WTC11 (cell line): ENCODE data around the gene KRTAP5-7. TPM values are rescaled to one million over a fixed set of nuclear protein-coding genes. Genes with fewer than 3 reads are reported as not detected.

Experiments used
- ATAC-seq: fragments of 200-7000 bp; cut with Tn5 transposase; 2 replicates; pipeline ENCODE4 v1.10.0; 2021; ENCODE audit warnings: mild to moderate bottlenecking, moderate library complexity
- CTCF ChIA-PET: fragments of 300-600 bp; sonication (Branson Sonifier 250); formaldehyde crosslinking; loops from one replicate; lab custom pipeline; 2021; ENCODE audit warnings: antibody characterized with exemption; lab: Charles Lee
- POLR2A ChIA-PET: fragments of 350-600 bp; sonication (Branson Sonifier 250); formaldehyde crosslinking; loops from one replicate; lab custom pipeline; 2021; ENCODE audit warnings: antibody characterized with exemption; lab: Charles Lee
- DNase-seq: peaks from one replicate; pipeline ENCODE4 v3.0.0; 2021; ENCODE audit warnings: low spot score
- H3K27ac Mint-ChIP-seq: 2 replicates; pipeline ENCODE4 v1.8.0; 2021; ENCODE audit warnings: mixed read lengths
- H3K27me3 Mint-ChIP-seq: 2 replicates; pipeline ENCODE4 v1.8.0; 2021; ENCODE audit warnings: low read depth, mild to moderate bottlenecking, moderate library complexity, mixed read lengths
- H3K36me3 Mint-ChIP-seq: 2 replicates; pipeline ENCODE4 v1.8.0; 2021; ENCODE audit warnings: mixed read lengths
- H3K4me1 Mint-ChIP-seq: 2 replicates; pipeline ENCODE4 v1.8.0; 2022; ENCODE audit warnings: mixed read lengths
- H3K4me3 Mint-ChIP-seq: 2 replicates; pipeline ENCODE4 v1.8.0; 2021; ENCODE audit warnings: mild to moderate bottlenecking, moderate library complexity, mixed read lengths
- H3K9me3 Mint-ChIP-seq: 2 replicates; pipeline ENCODE4 v1.8.0; 2021; ENCODE audit warnings: mixed read lengths
- AR ChIP-seq: fragments of 250-450 bp; sonication (Bioruptor Pico); IDR thresholded peaks from 2 replicates; pipeline ENCODE4 v1.9.0; 2021; ENCODE audit warnings: mild to moderate bottlenecking
- E2F1 ChIP-seq: sonication (generic); formaldehyde crosslinking; IDR thresholded peaks from 2 replicates; pipeline ENCODE4 v1.8.0; 2022; ENCODE audit warnings: mild to moderate bottlenecking, missing genetic modification reagents
- E2F5 ChIP-seq: sonication (generic); formaldehyde crosslinking; IDR thresholded peaks from 2 replicates; pipeline ENCODE4 v1.8.1; 2022; ENCODE audit warnings: mild to moderate bottlenecking, moderate library complexity, missing genetic modification reagents
- HMGXB4 ChIP-seq: sonication (generic); formaldehyde crosslinking; IDR thresholded peaks from 2 replicates; pipeline ENCODE4 v1.8.1; 2023; ENCODE audit warnings: mild to moderate bottlenecking, moderate library complexity, missing genetic modification reagents
- MYBL2 ChIP-seq: sonication (generic); formaldehyde crosslinking; IDR thresholded peaks from 2 replicates; pipeline ENCODE4 v1.8.1; 2023; ENCODE audit warnings: mild to moderate bottlenecking, moderate library complexity, missing genetic modification reagents
- OVOL2 ChIP-seq: fragments of 250-450 bp; sonication (Bioruptor Pico); IDR thresholded peaks from 2 replicates; pipeline ENCODE4 v1.9.0; 2021; ENCODE audit warnings: mild to moderate bottlenecking, borderline replicate concordance
- PREB ChIP-seq: sonication (generic); formaldehyde crosslinking; IDR thresholded peaks from 2 replicates; pipeline ENCODE4 v1.8.1; 2022; ENCODE audit warnings: mild to moderate bottlenecking, missing genetic modification reagents, moderate library complexity, borderline replicate concordance
- PRRX2 ChIP-seq: fragments of 250-450 bp; sonication (Bioruptor Pico); IDR thresholded peaks from 2 replicates; pipeline ENCODE4 v1.8.0; 2021; ENCODE audit warnings: mild to moderate bottlenecking
- SMAD3 ChIP-seq: sonication (generic); formaldehyde crosslinking; IDR thresholded peaks from 2 replicates; pipeline ENCODE4 v1.8.0; 2022; ENCODE audit warnings: missing genetic modification reagents, mild to moderate bottlenecking, borderline replicate concordance
- SOX15 ChIP-seq: fragments of 250-450 bp; sonication (Bioruptor Pico); IDR thresholded peaks from 2 replicates; pipeline ENCODE4 v1.9.0; 2021; ENCODE audit warnings: mild to moderate bottlenecking
- TEAD1 ChIP-seq: sonication (generic); formaldehyde crosslinking; IDR thresholded peaks from 2 replicates; pipeline ENCODE4 v1.8.0; 2022; ENCODE audit warnings: mild to moderate bottlenecking, missing genetic modification reagents
- TEAD4 ChIP-seq: sonication (generic); formaldehyde crosslinking; IDR thresholded peaks from 2 replicates; pipeline ENCODE4 v1.8.0; 2022; ENCODE audit warnings: mild to moderate bottlenecking, missing genetic modification reagents
- TP53 ChIP-seq: sonication (generic); formaldehyde crosslinking; IDR thresholded peaks from 2 replicates; pipeline ENCODE4 v1.8.1; 2023; ENCODE audit warnings: mild to moderate bottlenecking, missing genetic modification reagents
- ZNF232 ChIP-seq: sonication (generic); formaldehyde crosslinking; IDR thresholded peaks from 2 replicates; pipeline ENCODE4 v1.8.0; 2022; ENCODE audit warnings: mild to moderate bottlenecking, missing genetic modification reagents
- ZNF317 ChIP-seq: sonication (generic); formaldehyde crosslinking; IDR thresholded peaks from 2 replicates; pipeline ENCODE4 v1.8.1; 2023; ENCODE audit warnings: low read depth, mild to moderate bottlenecking, moderate library complexity, missing genetic modification reagents, borderline replicate concordance
- ZNF416 ChIP-seq: fragments of 250-450 bp; sonication (Bioruptor Pico); IDR thresholded peaks from 2 replicates; pipeline ENCODE4 v1.9.0; 2021; ENCODE audit warnings: mild to moderate bottlenecking, inconsistent platforms
- ZNF425 ChIP-seq: fragments of 250-450 bp; sonication (Bioruptor Pico); conservative IDR thresholded peaks from 2 replicates; pipeline ENCODE4 v1.9.0; 2021; ENCODE audit warnings: mild to moderate bottlenecking
- ZNF512 ChIP-seq: sonication (generic); formaldehyde crosslinking; IDR thresholded peaks from 2 replicates; pipeline ENCODE4 v1.8.1; 2022; ENCODE audit warnings: missing genetic modification reagents, borderline replicate concordance
- ZSCAN18 ChIP-seq: fragments of 250-450 bp; sonication (Bioruptor Pico); IDR thresholded peaks from 2 replicates; pipeline ENCODE4 v2.1.2; 2022; ENCODE audit warnings: mild to moderate bottlenecking, moderate library complexity
- total RNA-seq: library from RNA; stranded (reverse); gene quantifications from 3 replicates; pipeline ENCODE4 v1.2.3, GENCODE V29; 2021

KRTAP5-7 gene
- total RNA-seq, 1 experiment from 2014 or later: 0.11 TPM

- TF ChIP-seq TP53 (CRISPR knock-in tag) (no peak), SOX15 (no peak), PRRX2 (CRISPR knock-in tag) (no peak), OVOL2 (CRISPR knock-in tag) (no peak), ZNF232 (CRISPR knock-in tag) (no peak), E2F5 (CRISPR knock-in tag) (no peak), E2F1 (CRISPR knock-in tag) (no peak), PREB (CRISPR knock-in tag) (no peak), ZNF512 (CRISPR knock-in tag) (no peak), AR (CRISPR knock-in tag) (no peak), HMGXB4 (CRISPR knock-in tag) (no peak)
Observed at GRCh38 chr11:71481101-71481960, 45.7 kb upstream of the KRTAP5-7 start (continued).

GRCh38 chr11:71482216-71482615, 44.9 kb upstream of the KRTAP5-7 start:
- ATAC-seq: no peak
- CTCF ChIA-PET: no interaction called here
- POLR2A ChIA-PET: no interaction called here

More at GRCh38 chr11:71482216-71482615, 44.9 kb upstream of the KRTAP5-7 start:
- peaks cover 8% of the 10 kb centered on the region for H3K4me1 Mint-ChIP-seq
- peaks cover 61% of the 10 kb centered on the region for H3K36me3 Mint-ChIP-seq
- H3K27ac Mint-ChIP-seq: no peak overlapping the region
- H3K4me3 Mint-ChIP-seq: no peak overlapping the region
- DNase-seq: no peak
- peaks cover 4% of the 10 kb centered on the region; the same call in 1 of the 2 replicates for H3K9me3 Mint-ChIP-seq
- H3K27me3 Mint-ChIP-seq: no peaks in the 10 kb centered on the region
- no peak for TF ChIP-seq ZSCAN18 (CRISPR knock-in tag)
- no peak for TF ChIP-seq MYBL2 (CRISPR knock-in tag)
- no peak for TF ChIP-seq ZNF416 (CRISPR knock-in tag)
- TF ChIP-seq ZNF425 (CRISPR knock-in tag): no peak
- no peak for TF ChIP-seq ZNF317 (CRISPR knock-in tag)
- no peak for TF ChIP-seq TEAD4
- no peak for TF ChIP-seq TEAD1 (CRISPR knock-in tag)
- TF ChIP-seq SMAD3 (CRISPR knock-in tag): no peak
- TF ChIP-seq, all 79 proteins: peak for 0
